GM12864 (cell line): ENCODE measurements around the gene AQP6.
"Not testable (repeated sequence)": the region's sequence is repeated elsewhere in the genome, so short reads cannot be mapped to it uniquely, and the experiment has no call there.

ENCODE experiments used
- DNase-seq: peaks from one replicate; pipeline ENCODE4 v3.0.0-alpha.2; 2011; ENCODE audit warnings: low read depth
- H3K4me3 ChIP-seq: 2 replicates; pipeline ENCODE4 v1.5.1; 2011; ENCODE audit warnings: mild to moderate bottlenecking, low read depth, low read length, control low read depth
- TF ChIP-seq, protein P1 (sequence below): IDR thresholded peaks from 2 replicates; pipeline ENCODE4 v1.5.1; 2011; ENCODE audit warnings: low read depth, mild to moderate bottlenecking, moderate library complexity, low read length, control low read depth, inconsistent platforms; ENCODE audit errors: missing control alignments

The AQP6 gene

DNA sequence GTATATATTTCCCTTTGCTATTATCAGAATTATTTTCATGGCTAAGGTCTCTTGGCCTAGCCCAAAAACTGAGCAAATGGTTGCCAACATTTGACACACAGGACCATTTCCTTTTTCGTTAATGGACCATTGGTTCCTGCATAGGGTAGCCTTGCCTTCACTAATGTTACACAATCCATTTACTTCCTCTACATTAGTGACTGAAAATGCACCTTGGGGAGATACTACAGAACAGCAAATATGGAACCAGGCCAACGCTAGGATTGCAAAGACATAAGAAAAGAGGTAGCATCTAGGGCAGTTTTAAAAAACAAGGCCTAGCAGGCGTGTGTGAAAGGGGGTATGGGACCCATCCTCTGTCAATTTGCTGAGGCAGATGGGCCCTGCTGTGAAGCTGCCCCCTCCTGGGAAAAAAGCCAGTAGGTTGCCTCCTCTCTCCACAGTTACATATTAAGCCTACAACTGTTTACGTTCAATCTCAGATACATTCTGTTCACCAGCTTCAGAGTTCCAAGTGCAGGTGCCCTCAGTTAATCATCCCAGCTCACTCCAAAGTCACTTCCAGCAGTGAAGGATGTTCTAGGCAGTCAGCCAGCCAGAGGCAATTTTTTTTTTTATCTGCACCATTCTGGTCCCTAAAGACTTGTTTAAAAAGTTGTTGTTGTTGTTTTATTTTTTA, 15.0 kb downstream of the AQP6 start:
- DNase-seq, result no peak
- TF ChIP-seq, protein P1, sequence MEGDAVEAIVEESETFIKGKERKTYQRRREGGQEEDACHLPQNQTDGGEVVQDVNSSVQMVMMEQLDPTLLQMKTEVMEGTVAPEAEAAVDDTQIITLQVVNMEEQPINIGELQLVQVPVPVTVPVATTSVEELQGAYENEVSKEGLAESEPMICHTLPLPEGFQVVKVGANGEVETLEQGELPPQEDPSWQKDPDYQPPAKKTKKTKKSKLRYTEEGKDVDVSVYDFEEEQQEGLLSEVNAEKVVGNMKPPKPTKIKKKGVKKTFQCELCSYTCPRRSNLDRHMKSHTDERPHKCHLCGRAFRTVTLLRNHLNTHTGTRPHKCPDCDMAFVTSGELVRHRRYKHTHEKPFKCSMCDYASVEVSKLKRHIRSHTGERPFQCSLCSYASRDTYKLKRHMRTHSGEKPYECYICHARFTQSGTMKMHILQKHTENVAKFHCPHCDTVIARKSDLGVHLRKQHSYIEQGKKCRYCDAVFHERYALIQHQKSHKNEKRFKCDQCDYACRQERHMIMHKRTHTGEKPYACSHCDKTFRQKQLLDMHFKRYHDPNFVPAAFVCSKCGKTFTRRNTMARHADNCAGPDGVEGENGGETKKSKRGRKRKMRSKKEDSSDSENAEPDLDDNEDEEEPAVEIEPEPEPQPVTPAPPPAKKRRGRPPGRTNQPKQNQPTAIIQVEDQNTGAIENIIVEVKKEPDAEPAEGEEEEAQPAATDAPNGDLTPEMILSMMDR, result no peak

DNA sequence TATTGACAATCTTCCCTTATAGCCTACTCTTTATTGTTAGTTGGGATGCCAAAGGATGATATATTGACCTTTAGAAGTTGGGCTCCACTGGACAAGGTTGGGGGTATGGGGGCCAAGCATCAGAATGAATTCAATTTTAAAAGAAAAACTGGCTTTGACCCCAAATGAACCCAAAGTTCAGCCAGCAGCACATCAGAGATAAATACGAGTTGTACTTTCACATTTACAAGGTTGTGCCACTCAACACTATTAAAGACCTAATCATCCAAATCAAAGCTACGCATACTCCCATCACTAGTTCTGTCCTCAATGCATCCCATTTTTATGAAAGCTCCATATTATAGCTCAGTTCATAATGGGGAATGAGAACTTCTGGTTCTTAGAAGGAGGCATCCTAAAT, 16.7 kb downstream of the AQP6 start:
- DNase-seq, H3K4me3 ChIP-seq: not testable (repeated sequence)

More for the DNA sequence above, 15.0 kb downstream of the AQP6 start:
- H3K4me3 ChIP-seq, result no peak overlapping the region

DNA sequence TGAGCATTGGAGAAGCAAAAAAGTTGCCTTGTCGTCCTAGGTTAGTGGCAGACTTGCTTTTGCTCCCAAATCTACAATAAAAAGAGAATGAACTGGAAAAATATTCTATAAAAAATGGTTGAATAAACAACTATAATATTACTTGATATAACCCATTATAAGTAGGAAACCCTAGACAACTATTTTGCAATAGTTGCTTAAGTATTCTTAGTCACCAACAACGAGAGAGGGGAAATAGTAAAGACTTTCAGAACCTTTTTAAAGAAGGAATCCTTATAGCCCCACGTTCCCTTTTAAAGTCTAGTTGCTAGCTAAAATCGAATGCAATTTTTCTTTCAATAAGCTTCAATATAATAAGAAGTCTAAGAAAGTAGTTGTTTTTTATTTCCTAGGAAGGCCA, 17.5 kb downstream of the AQP6 start:
- TF ChIP-seq, protein P1, result no peak
- DNase-seq, result no peak
- H3K4me3 ChIP-seq, result no peak overlapping the region

DNA sequence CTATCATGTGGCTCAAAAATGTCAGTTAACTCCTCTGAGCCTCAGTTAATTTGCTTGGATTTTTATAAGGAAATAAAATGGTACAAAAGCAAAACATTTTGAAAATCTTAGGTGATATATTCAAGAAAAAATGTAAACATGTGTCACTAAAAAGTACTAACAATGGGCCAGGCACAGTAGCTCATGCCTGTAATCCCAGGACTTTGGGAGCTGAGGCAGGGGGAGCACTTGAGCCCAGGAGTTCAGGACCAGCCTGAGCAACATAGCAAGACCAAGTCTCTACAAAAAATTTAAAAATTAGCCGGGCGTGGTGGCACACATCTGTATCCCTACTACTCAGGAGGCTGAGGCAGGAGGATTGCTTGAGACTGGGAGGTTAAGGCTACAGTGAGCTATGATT, 25.7 kb downstream of the AQP6 start:
- DNase-seq, result no peak
- no peak overlapping the region for H3K4me3 ChIP-seq
- TF ChIP-seq, protein P1, result no peak

DNA sequence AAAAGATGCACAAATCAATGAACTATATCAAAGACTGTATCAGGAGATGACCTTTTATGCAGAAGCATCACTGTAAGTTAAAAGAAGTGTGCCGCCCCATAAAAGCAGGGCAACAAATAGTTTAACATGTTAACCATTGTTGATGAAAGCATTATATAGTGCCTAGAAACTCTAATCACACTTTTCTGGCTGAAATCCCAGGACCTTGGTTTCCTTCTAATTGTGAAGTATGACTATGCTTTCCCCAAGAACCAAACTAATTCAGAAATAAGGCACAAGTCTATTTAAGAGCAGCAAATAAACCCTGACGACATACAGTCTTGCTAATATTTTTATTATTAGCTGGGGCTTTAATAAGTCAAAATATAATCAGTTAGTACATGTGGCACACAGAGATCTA, 30.8 kb downstream of the AQP6 start:
- TF ChIP-seq, protein P1, result no peak

DNA sequence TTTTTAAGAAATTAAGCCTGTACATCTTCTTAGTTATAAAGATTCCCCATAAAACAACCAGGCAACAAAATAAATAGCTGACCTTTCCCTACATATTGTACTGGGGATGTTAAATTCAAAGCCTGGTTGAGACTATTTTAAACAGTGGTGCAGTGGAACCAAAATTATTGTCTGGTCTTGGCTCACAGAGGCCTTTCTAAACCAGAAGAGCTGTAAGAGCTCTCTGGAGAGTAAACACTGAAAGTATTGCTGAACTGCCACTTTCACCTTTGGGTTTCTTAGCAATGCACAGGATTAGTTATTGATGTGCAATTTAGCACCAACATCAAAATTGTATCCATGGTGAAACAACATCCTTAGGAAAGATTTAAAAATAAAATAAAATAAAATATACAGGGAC, 31.9 kb downstream of the AQP6 start:
- TF ChIP-seq, protein P1, result no peak
- no peak overlapping the region for H3K4me3 ChIP-seq
- DNase-seq, result no peak

More for the DNA sequence above, 30.8 kb downstream of the AQP6 start:
- DNase-seq, result no peak
- H3K4me3 ChIP-seq, result no peak overlapping the region

DNA sequence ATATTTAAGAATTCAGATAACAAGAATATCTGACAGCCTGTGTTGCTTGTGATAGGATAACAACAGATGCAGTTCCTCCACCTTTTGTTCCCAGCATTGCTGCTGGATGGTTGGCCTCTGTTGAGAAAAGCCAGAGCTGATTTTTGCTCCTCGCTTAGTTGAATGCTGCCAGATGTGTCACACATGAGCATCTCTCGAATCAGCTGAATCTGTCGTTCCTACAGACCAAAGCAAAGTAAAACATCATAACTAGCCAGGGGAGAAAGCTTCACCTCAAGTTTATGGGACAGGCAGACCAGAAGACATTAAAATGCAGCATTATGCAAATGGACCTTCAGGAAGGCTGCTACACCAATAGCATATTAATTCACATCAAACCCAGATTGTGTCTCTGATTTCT, 32.4 kb downstream of the AQP6 start:
- no peak for DNase-seq

More for the DNA sequence above, 32.4 kb downstream of the AQP6 start:
- no peak overlapping the region for H3K4me3 ChIP-seq
- TF ChIP-seq, protein P1, result no peak
